Suprapubic skin (tissue), 4 donors: Measurements from ENCODE around the gene BPHL. TPM values are rescaled to one million over a fixed set of nuclear protein-coding genes. Genes with fewer than 3 reads are reported as not detected.
"Not testable (repeated sequence)": the region's sequence is repeated elsewhere in the genome, so short reads cannot be mapped to it uniquely, and the experiment has no call there.

Experiments used
- DNase-seq, 2 donors: peaks; one replicate each; pipeline ENCODE4 v3.0.0-alpha.2; 2019; ENCODE audit warnings: low spot score in 2 of 2
- H3K27ac ChIP-seq: fragments of 200-600 bp; sonication (generic); one replicate; pipeline ENCODE4 v1.5.1; 2019
- H3K27me3 ChIP-seq: fragments of 200-600 bp; sonication (generic); one replicate; pipeline ENCODE4 v1.5.1; 2019
- H3K36me3 ChIP-seq: fragments of 200-600 bp; sonication (generic); one replicate; pipeline ENCODE4 v1.5.1; 2019
- H3K4me1 ChIP-seq: fragments of 200-600 bp; sonication (generic); one replicate; pipeline ENCODE4 v1.5.1; 2019
- H3K4me3 ChIP-seq: fragments of 200-600 bp; sonication (generic); one replicate; pipeline ENCODE4 v1.5.1; 2019; ENCODE audit warnings: mild to moderate bottlenecking
- H3K9me3 ChIP-seq: fragments of 200-600 bp; sonication (generic); one replicate; pipeline ENCODE4 v1.5.1; 2019
- EP300 ChIP-seq: sonication (generic); formaldehyde crosslinking; IDR thresholded peaks from one replicate; pipeline ENCODE4 v1.6.1; 2017; ENCODE audit warnings: antibody characterized with exemption
- POLR2A ChIP-seq, 2 donors: fragments of 450-650 bp; IDR thresholded peaks; one replicate each; pipeline ENCODE4 v1.6.1; 2017; ENCODE audit warnings: antibody characterized with exemption in 2 of 2, mild to moderate bottlenecking in 2 of 2, moderate library complexity in 2 of 2
- POLR2AphosphoS5 ChIP-seq, 3 donors: sonication (generic); formaldehyde crosslinking; IDR thresholded peaks; one replicate each; pipeline ENCODE4 v1.6.1; 2017; ENCODE audit warnings: antibody characterized with exemption in 3 of 3
- WGBS: methylation state at CpG from one replicate; pipeline ENCODE4 v1.1.5; 2018; 5-methylcytosine and 5-hydroxymethylcytosine counted together
- total RNA-seq, 4 donors: library from RNA; depleted of rRNA; stranded (reverse); fragments of >200 nt; gene quantifications; one replicate each; pipeline ENCODE4 v1.1.0, GENCODE V29; 2016
- TF ChIP-seq, protein P1 (sequence below), 2 donors: fragments of 200-600 bp in 1 of 2; fragments of 450-650 bp in 1 of 2; sonication (generic) in 1 of 2; IDR thresholded peaks; one replicate each; pipeline ENCODE4 v1.5.1; 2016 to 2019; ENCODE audit warnings: antibody characterized with exemption in 2 of 2, mild to moderate bottlenecking in 1 of 2, moderate library complexity in 1 of 2

BPHL gene
- total RNA-seq, 4 donors from 2014 or later: 16.1 to 24.5 (median 20.3) TPM

DNA sequence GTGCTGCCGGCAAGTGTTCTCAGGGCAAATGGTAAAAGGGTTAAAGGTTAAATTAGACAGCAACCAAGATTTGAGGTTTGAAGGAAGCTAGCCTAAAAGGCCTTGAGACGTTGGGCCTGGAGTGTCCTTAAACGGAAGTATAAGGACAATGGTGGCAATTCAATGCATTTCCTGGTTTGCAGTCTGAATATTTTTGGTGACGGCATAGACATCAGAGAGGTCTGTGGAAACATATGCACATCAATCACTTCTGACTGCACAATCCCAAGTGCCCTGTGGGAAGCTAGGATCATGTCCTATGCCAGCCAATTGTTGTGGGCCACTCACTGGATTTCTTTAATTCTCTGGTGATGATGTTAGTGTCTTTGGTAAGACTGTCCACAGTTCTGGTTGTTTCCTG lies 64.6 kb downstream of the BPHL start:
- no peak for TF ChIP-seq POLR2A (IDR thresholded peaks at IDR 0.05)
- TF ChIP-seq, protein P1, sequence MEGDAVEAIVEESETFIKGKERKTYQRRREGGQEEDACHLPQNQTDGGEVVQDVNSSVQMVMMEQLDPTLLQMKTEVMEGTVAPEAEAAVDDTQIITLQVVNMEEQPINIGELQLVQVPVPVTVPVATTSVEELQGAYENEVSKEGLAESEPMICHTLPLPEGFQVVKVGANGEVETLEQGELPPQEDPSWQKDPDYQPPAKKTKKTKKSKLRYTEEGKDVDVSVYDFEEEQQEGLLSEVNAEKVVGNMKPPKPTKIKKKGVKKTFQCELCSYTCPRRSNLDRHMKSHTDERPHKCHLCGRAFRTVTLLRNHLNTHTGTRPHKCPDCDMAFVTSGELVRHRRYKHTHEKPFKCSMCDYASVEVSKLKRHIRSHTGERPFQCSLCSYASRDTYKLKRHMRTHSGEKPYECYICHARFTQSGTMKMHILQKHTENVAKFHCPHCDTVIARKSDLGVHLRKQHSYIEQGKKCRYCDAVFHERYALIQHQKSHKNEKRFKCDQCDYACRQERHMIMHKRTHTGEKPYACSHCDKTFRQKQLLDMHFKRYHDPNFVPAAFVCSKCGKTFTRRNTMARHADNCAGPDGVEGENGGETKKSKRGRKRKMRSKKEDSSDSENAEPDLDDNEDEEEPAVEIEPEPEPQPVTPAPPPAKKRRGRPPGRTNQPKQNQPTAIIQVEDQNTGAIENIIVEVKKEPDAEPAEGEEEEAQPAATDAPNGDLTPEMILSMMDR (IDR thresholded peaks at IDR 0.05): no peak
- TF ChIP-seq POLR2AphosphoS5 (IDR thresholded peaks at IDR 0.05): no peak
- no peak for TF ChIP-seq EP300
- H3K4me1 ChIP-seq: peaks cover 5% of the 10 kb centered on the region
- WGBS: 88% methylated on average over 4 of the region's 4 CpGs

DNA sequence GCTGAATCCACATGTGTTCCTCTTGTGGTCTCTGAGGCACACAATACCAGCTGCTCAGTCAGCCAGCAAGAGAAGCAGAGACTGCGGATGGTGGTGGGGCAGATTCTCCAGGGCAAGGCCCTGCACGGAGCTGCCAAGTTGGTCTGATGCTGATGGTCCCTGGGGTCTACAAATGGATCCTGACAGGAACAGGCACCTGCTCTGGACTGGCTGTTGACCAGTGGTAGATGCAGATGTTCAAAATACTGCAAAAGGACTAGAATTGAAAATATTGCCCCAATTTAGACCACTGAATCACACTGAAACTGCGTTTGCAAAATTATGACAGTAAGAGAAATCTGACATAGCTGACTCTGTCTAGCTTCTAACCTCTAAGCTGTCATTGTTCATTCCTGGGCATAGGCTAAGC lies 68.5 kb downstream of the BPHL start:
- 91% methylated on average over 3 of the region's 3 CpGs for WGBS
- no peaks in the 10 kb centered on the region for H3K36me3 ChIP-seq
- H3K27ac ChIP-seq: no peak overlapping the region
- peaks cover 5% of the 10 kb centered on the region for H3K4me1 ChIP-seq
- H3K9me3 ChIP-seq: no peaks in the 10 kb centered on the region
- TF ChIP-seq POLR2A (IDR thresholded peaks at IDR 0.05): no peak
- TF ChIP-seq POLR2AphosphoS5 (IDR thresholded peaks at IDR 0.05): no peak
- no peaks in the 10 kb centered on the region for H3K27me3 ChIP-seq
- DNase-seq: no peak
- no peak overlapping the region for H3K4me3 ChIP-seq

More for the DNA sequence above, 64.6 kb downstream of the BPHL start:
- no peak overlapping the region for H3K27ac ChIP-seq
- no peaks in the 10 kb centered on the region for H3K36me3 ChIP-seq
- H3K4me3 ChIP-seq: no peak overlapping the region
- no peaks in the 10 kb centered on the region for H3K9me3 ChIP-seq
- no peaks in the 10 kb centered on the region for H3K27me3 ChIP-seq
- DNase-seq: no peak

DNA sequence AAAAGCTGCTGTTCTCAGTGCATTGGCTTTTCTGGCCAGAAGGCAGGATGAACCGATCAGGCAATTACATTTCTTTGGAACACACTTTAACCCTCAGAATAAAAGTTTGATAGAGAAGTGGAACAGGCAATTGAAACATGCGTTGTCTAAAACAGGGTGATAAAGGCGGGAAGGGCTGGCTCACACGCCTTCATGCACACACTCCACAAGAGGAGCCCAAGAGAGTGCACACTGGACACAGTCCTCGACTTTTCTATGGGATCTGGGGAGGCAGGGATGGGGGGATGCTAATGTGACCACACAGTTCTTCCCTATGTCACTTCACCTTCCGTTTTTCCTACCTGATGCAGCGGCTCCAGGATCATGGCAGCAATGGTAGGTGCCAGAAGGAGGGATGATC lies 69.8 kb downstream of the BPHL start:
- Histone ChIP-seq H3K9me3 (no peaks in the 10 kb centered on the region), H3K4me3 (no peak overlapping the region), H3K4me1 (peaks cover 5% of the 10 kb centered on the region), H3K27me3 (no peaks in the 10 kb centered on the region), H3K36me3 (no peaks in the 10 kb centered on the region), H3K27ac (no peak overlapping the region)
- no peak for DNase-seq
- no peak for TF ChIP-seq POLR2A (IDR thresholded peaks at IDR 0.05)
- no peak for TF ChIP-seq EP300
- TF ChIP-seq POLR2AphosphoS5 (IDR thresholded peaks at IDR 0.05): no peak
- WGBS: 98% methylated on average over 5 of the region's 7 CpGs

DNA sequence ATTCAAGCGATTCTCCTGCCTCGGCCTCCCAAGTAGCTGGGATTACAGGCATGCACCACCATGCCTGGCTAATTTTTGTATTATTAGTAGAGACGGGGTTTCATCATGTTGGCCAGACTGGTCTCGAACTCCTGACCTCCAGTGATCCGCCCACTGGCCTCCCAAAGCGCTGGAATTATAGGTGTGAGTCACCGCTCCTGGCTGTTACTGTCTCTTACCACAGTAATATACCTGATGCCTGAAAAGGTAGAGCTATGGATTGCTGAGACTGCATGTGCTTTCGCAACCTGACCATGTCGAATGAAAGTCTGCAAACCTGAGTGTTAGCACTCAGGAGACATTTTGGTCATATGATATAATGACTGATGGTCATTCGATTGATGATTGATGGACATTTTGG lies 70.7 kb downstream of the BPHL start:
- H3K27ac ChIP-seq, H3K4me3 ChIP-seq, H3K27me3 ChIP-seq, DNase-seq, H3K4me1 ChIP-seq, H3K9me3 ChIP-seq, H3K36me3 ChIP-seq: not testable (repeated sequence)
- 85% methylated on average over 10 of the region's 10 CpGs for WGBS

DNA sequence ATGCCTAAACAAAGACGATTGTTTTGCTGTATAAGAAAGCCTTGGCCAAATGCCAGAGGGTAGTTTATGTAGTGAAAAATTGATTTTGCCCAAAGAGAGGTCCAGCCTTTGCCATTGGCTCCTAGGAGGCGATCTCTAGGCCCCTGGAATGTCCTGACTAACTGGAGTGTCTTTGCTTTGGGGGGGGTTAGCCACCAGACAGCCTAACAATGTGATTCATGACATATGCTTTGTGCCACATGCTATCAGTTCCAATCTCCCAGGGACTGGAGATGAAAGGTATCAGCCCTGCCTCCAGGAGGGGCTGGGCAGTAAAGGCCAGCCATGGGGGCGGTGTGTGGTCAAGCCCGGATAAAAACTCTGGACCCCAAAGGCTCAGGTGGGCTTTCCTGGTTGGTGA lies 71.5 kb downstream of the BPHL start:
- peaks cover 5% of the 10 kb centered on the region for H3K4me1 ChIP-seq
- no peaks in the 10 kb centered on the region for H3K36me3 ChIP-seq
- TF ChIP-seq EP300 (no peak), POLR2AphosphoS5 (IDR thresholded peaks at IDR 0.05) (no peak), POLR2A (IDR thresholded peaks at IDR 0.05) (no peak)
- TF ChIP-seq, protein P1 (IDR thresholded peaks at IDR 0.05): no peak
- WGBS: 70% methylated on average over 4 of the region's 4 CpGs
- no peak for DNase-seq
- no peak overlapping the region for H3K27ac ChIP-seq
- H3K27me3 ChIP-seq: no peaks in the 10 kb centered on the region
- no peaks in the 10 kb centered on the region for H3K9me3 ChIP-seq
- no peak overlapping the region for H3K4me3 ChIP-seq

DNA sequence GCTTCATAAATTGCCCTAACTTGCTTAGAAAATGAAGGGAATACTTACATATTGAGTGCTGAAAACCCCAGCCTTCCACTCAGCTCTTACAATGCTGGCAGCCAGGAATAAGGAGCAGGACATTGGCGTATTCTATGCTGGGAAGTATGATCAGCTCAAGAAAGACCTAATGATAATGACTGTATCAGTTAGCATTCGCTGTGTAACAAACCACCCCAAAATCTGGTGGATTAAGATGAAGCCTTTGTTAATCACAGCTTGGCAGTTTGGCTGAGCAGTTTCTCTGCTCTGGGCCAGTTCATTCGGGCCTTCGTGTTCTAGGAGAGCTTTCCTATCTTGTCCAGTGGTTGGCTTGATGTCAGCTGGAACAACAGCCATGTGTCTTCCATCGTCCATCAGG lies 72.3 kb downstream of the BPHL start:
- H3K27me3 ChIP-seq: no peaks in the 10 kb centered on the region
- H3K4me3 ChIP-seq: no peak overlapping the region
- 89% methylated on average over 5 of the region's 5 CpGs for WGBS
- peaks cover 5% of the 10 kb centered on the region for H3K4me1 ChIP-seq
- H3K9me3 ChIP-seq: no peaks in the 10 kb centered on the region
- H3K27ac ChIP-seq: no peak overlapping the region
- no peak for DNase-seq
- TF ChIP-seq EP300 (no peak), POLR2A (IDR thresholded peaks at IDR 0.05) (no peak), POLR2AphosphoS5 (IDR thresholded peaks at IDR 0.05) (no peak)
- TF ChIP-seq, protein P1 (IDR thresholded peaks at IDR 0.05): no peak
- H3K36me3 ChIP-seq: no peaks in the 10 kb centered on the region
